GM23248 (cell line): ENCODE data around the gene LHX3. TPM values are rescaled to one million over a fixed set of nuclear protein-coding genes. Genes with fewer than 3 reads are reported as not detected.

ENCODE experiments used
- DNase-seq: peaks from one replicate; pipeline ENCODE4 v3.0.0-alpha.2; 2015
- H2AFZ ChIP-seq: fragments of 200-600 bp; sonication (generic); 2 replicates; pipeline ENCODE4 v1.6.1; 2016; ENCODE audit warnings: antibody characterized with exemption
- H3F3A ChIP-seq: fragments of 200-600 bp; sonication (generic); 2 replicates; pipeline ENCODE4 v1.6.1; 2016; ENCODE audit warnings: mild to moderate bottlenecking, antibody characterized with exemption, mixed run types; ENCODE audit not compliant: insufficient read depth
- H3K27ac ChIP-seq: fragments of 200-600 bp; sonication (generic); 2 replicates; pipeline ENCODE4 v1.5.1; 2016; ENCODE audit warnings: mild to moderate bottlenecking
- H3K27me3 ChIP-seq: fragments of 200-600 bp; sonication (generic); replicated peaks from 2 replicates; pipeline ENCODE4 v1.6.1; 2016; ENCODE audit warnings: mild to moderate bottlenecking; ENCODE audit not compliant: insufficient read depth
- H3K36me3 ChIP-seq: fragments of 200-600 bp; sonication (generic); 2 replicates; pipeline ENCODE4 v1.6.1; 2016; ENCODE audit warnings: low read depth, mild to moderate bottlenecking
- H3K4me1 ChIP-seq: fragments of 200-600 bp; sonication (generic); 2 replicates; pipeline ENCODE4 v1.6.1; 2016; ENCODE audit warnings: mild to moderate bottlenecking; ENCODE audit not compliant: insufficient read depth
- H3K4me2 ChIP-seq: fragments of 200-600 bp; sonication (generic); one replicate; pipeline ENCODE4 v1.6.1; 2016; ENCODE audit warnings: mild to moderate bottlenecking; ENCODE audit not compliant: unreplicated experiment
- H3K4me3 ChIP-seq: fragments of 200-600 bp; sonication (generic); 2 replicates; pipeline ENCODE4 v1.5.1; 2016; ENCODE audit warnings: mild to moderate bottlenecking
- H3K79me2 ChIP-seq: fragments of 200-600 bp; sonication (generic); 2 replicates; pipeline ENCODE4 v1.6.1; 2016; ENCODE audit warnings: mild to moderate bottlenecking; ENCODE audit not compliant: insufficient read depth
- H3K9ac ChIP-seq: fragments of 200-600 bp; sonication (generic); 2 replicates; pipeline ENCODE4 v1.6.1; 2016; ENCODE audit warnings: mild to moderate bottlenecking
- H3K9me2 ChIP-seq: fragments of 200-600 bp; sonication (generic); 2 replicates; pipeline ENCODE4 v1.6.1; 2016; ENCODE audit warnings: mixed run types, mild to moderate bottlenecking, moderate library complexity; ENCODE audit not compliant: insufficient read depth
- H3K9me3 ChIP-seq: fragments of 200-600 bp; sonication (generic); one replicate; pipeline ENCODE4 v1.6.1; 2017; ENCODE audit warnings: low read depth
- H4K20me1 ChIP-seq: fragments of 200-600 bp; sonication (generic); 2 replicates; pipeline ENCODE4 v1.6.0; 2016; ENCODE audit not compliant: insufficient read depth
- EZH2 ChIP-seq: fragments of 200-600 bp; sonication (generic); IDR thresholded peaks from 2 replicates; pipeline ENCODE4 v1.6.1; 2018; ENCODE audit warnings: antibody characterized with exemption, mild to moderate bottlenecking; ENCODE audit not compliant: insufficient read depth, poor library complexity, severe bottlenecking
- EZH2phosphoT487 ChIP-seq: fragments of 200-600 bp; sonication (generic); IDR thresholded peaks from 2 replicates; pipeline ENCODE4 v1.6.1; 2018; ENCODE audit warnings: antibody characterized with exemption, moderate library complexity, mild to moderate bottlenecking, low read depth; ENCODE audit not compliant: insufficient read depth
- WGBS, 2 experiments: methylation state at CpG; one replicate each; pipeline ENCODE4 v1.1.6; 2015 to 2017; ENCODE audit warnings: low lambda C conversion rate in 2 of 2, low coverage in 1 of 2; ENCODE audit errors: missing lambda C conversion rate in 2 of 2; 5-methylcytosine and 5-hydroxymethylcytosine counted together
- in situ Hi-C: fragments of 300-500 bp; cut with MboI; formaldehyde crosslinking; loops from 2 replicates; pipeline ENCODE4 v1.15.0; 2020
- polyA plus RNA-seq: library from polyadenylated mRNA; unstranded; fragments of >200 nt; fragmentation: Nextera tagmentation; extraction: Ambion mirVana; gene quantifications from 2 replicates; pipeline ENCODE4 v1.2.1, GENCODE V29; 2016
- total RNA-seq: library from RNA; depleted of rRNA; stranded (reverse); fragments of >200 nt; shearing (Covaris generic); gene quantifications from 2 replicates; pipeline ENCODE4 v1.2.3, GENCODE V29; 2014

LHX3 gene
- total and polyA plus RNA-seq, 2 experiments from 2014 or later, result not detected

- Histone ChIP-seq H3K4me2 (no peak overlapping the region), H3K4me1 (no peaks in the 10 kb centered on the region), H2AFZ (no peak overlapping the region), H3F3A (no peaks in the 10 kb centered on the region), H3K9ac (no peak overlapping the region), H3K36me3 (no peaks in the 10 kb centered on the region), H3K9me2 (no peaks in the 10 kb centered on the region), H3K9me3 (no peaks in the 10 kb centered on the region), H3K4me3 (no peak overlapping the region), H3K27ac (no peak overlapping the region), H4K20me1 (no peaks in the 10 kb centered on the region), H3K27me3 (peaks cover 25% of the 10 kb centered on the region), H3K79me2 (no peaks in the 10 kb centered on the region)
- DNase-seq, result no peak
- in situ Hi-C loops, result no loop called here
- 13 to 18% methylated on average over 12 of the region's 12 CpGs for WGBS, 2 experiments
- TF ChIP-seq EZH2phosphoT487, result no peak
- no peak for TF ChIP-seq EZH2
These were observed 29.2 kb downstream of the LHX3 start for GRCh38 chr9:136175616-136176197.

- Histone ChIP-seq H3K9ac (no peak overlapping the region), H3K9me2 (no peaks in the 10 kb centered on the region), H3K9me3 (no peaks in the 10 kb centered on the region), H3K4me1 (no peaks in the 10 kb centered on the region), H2AFZ (no peak overlapping the region), H3K4me2 (no peak overlapping the region), H3K36me3 (no peaks in the 10 kb centered on the region), H3K27ac (no peak overlapping the region), H3K27me3 (peaks cover 24% of the 10 kb centered on the region), H3F3A (no peaks in the 10 kb centered on the region), H3K79me2 (no peaks in the 10 kb centered on the region), H3K4me3 (no peak overlapping the region), H4K20me1 (no peaks in the 10 kb centered on the region)
- WGBS, 2 experiments, result 48 to 51% methylated on average over 6 to 8 of the region's 8 CpGs
- DNase-seq, result no peak
- TF ChIP-seq EZH2phosphoT487 (no peak), EZH2 (no peak)
- in situ Hi-C loops, result no loop called here
These were observed 29.9 kb downstream of the LHX3 start for GRCh38 chr9:136174779-136175615.

- H3K79me2 ChIP-seq, result no peaks in the 10 kb centered on the region
- no peak for DNase-seq
- H3K4me2 ChIP-seq, result no peak overlapping the region
- H3K27me3 ChIP-seq, result peaks cover 24% of the 10 kb centered on the region
- H3K4me1 ChIP-seq, result no peaks in the 10 kb centered on the region
- no peak overlapping the region for H3K27ac ChIP-seq
- H3F3A ChIP-seq, result no peaks in the 10 kb centered on the region
- no peak for TF ChIP-seq EZH2
- TF ChIP-seq EZH2phosphoT487, result no peak
- H2AFZ ChIP-seq, result no peak overlapping the region
- WGBS, 2 experiments, result 72 to 76% methylated on average over 12 to 14 of the region's 14 CpGs
- H3K9ac ChIP-seq, result no peak overlapping the region
- H3K36me3 ChIP-seq, result no peaks in the 10 kb centered on the region
- no peaks in the 10 kb centered on the region for H4K20me1 ChIP-seq
- H3K4me3 ChIP-seq, result no peak overlapping the region
- no peaks in the 10 kb centered on the region for H3K9me2 ChIP-seq
- H3K9me3 ChIP-seq, result no peaks in the 10 kb centered on the region
- in situ Hi-C loops, result no loop called here
These were observed 31.2 kb downstream of the LHX3 start for GRCh38 chr9:136173648-136174290.

- H3K9me3 ChIP-seq, result no peaks in the 10 kb centered on the region
- H3K9ac ChIP-seq, result no peak overlapping the region
- H2AFZ ChIP-seq, result no peak overlapping the region
- no peaks in the 10 kb centered on the region for H3K9me2 ChIP-seq
- no peak overlapping the region for H3K4me3 ChIP-seq
- H3K27me3 ChIP-seq, result peaks cover 24% of the 10 kb centered on the region
- H3K4me2 ChIP-seq, result no peak overlapping the region
- 37 to 40% methylated on average over 16 of the region's 16 CpGs for WGBS, 2 experiments
- H3F3A ChIP-seq, result no peaks in the 10 kb centered on the region
- H3K4me1 ChIP-seq, result no peaks in the 10 kb centered on the region
- no peak for DNase-seq
- H3K36me3 ChIP-seq, result no peaks in the 10 kb centered on the region
- no peaks in the 10 kb centered on the region for H3K79me2 ChIP-seq
- in situ Hi-C loops, result no loop called here
- no peak overlapping the region for H3K27ac ChIP-seq
- no peaks in the 10 kb centered on the region for H4K20me1 ChIP-seq
- no peak for TF ChIP-seq EZH2phosphoT487
- no peak for TF ChIP-seq EZH2
These were observed 32.4 kb downstream of the LHX3 start for GRCh38 chr9:136172412-136173079.
